Type B pancreatic cell (in vitro differentiated cells): ENCODE measurements around the gene WDR64. TPM values are rescaled to one million over a fixed set of nuclear protein-coding genes. Genes with fewer than 3 reads are reported as not detected.

ENCODE experiments used
- DNase-seq: peaks from one replicate; pipeline ENCODE4 v3.0.0; 2021; ENCODE audit warnings: mixed read lengths; ENCODE audit not compliant: unreplicated experiment; ENCODE audit errors: extremely low spot score
- H3K27ac Mint-ChIP-seq: 2 replicates; pipeline ENCODE4 v1.8.0; 2021; ENCODE audit warnings: mild to moderate bottlenecking, mixed read lengths
- H3K27me3 Mint-ChIP-seq: 2 replicates; pipeline ENCODE4 v1.8.0; 2021; ENCODE audit warnings: mixed read lengths
- H3K36me3 Mint-ChIP-seq: 2 replicates; pipeline ENCODE4 v1.8.0; 2021; ENCODE audit warnings: mixed read lengths
- H3K4me1 Mint-ChIP-seq: one replicate; pipeline ENCODE4 v1.8.0; 2021; ENCODE audit warnings: mixed read lengths; ENCODE audit not compliant: unreplicated experiment
- H3K4me3 Mint-ChIP-seq: 2 replicates; pipeline ENCODE4 v1.8.0; 2021; ENCODE audit warnings: mild to moderate bottlenecking, mixed read lengths
- H3K9me3 Mint-ChIP-seq: 2 replicates; pipeline ENCODE4 v1.8.0; 2021; ENCODE audit warnings: mixed read lengths
- total RNA-seq: library from RNA; stranded (reverse); gene quantifications from 2 replicates; pipeline ENCODE4 v1.2.1, GENCODE V29; 2021; ENCODE audit warnings: low replicate concordance
- TF ChIP-seq, protein P1 (sequence below): fragments of 200-600 bp; sonication (generic); conservative IDR thresholded peaks from 2 replicates; pipeline ENCODE4 v1.5.0; 2021; ENCODE audit warnings: antibody characterized with exemption, mild to moderate bottlenecking

Gene WDR64
- total RNA-seq, 1 donor from 2014 or later: not detected

DNA sequence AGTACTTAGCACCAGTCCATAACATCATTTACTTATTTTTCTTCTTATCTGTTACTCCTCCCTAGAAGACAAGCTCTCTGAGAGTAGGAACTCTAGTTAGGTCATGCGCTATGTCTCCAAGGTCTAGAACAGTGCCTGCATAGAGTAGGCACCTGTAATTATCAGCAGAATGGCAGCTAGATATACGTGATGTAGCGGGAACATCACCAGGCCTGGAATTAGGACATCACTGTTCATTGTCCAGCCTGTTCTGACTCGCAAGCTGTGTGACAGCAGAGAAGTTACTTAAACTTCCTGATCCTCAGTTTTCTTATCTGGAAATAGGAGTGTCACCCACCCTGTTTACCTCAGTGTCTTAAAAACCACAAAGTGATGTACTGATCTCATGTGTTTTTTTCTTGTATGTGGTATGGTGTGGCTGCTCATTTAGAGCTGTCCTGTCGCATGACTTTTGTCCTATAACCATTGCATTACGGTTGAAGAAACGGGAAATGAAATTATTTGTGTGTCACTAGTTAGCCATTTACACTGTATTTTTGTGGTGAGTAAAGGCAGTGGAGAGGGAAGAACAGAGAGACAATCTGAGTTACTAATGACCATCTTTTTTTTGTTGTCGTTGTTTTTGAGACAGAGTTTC, 158.8 kb downstream of the WDR64 start:
- no peak overlapping the region for H3K4me3 Mint-ChIP-seq
- H3K4me1 Mint-ChIP-seq: peaks cover 5% of the 10 kb centered on the region
- peaks cover 3% of the 10 kb centered on the region for H3K27me3 Mint-ChIP-seq
- H3K9me3 Mint-ChIP-seq: no peaks in the 10 kb centered on the region
- DNase-seq: no peak
- H3K27ac Mint-ChIP-seq: no peak overlapping the region
- TF ChIP-seq, protein P1, sequence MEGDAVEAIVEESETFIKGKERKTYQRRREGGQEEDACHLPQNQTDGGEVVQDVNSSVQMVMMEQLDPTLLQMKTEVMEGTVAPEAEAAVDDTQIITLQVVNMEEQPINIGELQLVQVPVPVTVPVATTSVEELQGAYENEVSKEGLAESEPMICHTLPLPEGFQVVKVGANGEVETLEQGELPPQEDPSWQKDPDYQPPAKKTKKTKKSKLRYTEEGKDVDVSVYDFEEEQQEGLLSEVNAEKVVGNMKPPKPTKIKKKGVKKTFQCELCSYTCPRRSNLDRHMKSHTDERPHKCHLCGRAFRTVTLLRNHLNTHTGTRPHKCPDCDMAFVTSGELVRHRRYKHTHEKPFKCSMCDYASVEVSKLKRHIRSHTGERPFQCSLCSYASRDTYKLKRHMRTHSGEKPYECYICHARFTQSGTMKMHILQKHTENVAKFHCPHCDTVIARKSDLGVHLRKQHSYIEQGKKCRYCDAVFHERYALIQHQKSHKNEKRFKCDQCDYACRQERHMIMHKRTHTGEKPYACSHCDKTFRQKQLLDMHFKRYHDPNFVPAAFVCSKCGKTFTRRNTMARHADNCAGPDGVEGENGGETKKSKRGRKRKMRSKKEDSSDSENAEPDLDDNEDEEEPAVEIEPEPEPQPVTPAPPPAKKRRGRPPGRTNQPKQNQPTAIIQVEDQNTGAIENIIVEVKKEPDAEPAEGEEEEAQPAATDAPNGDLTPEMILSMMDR: no peak
- H3K36me3 Mint-ChIP-seq: no peaks in the 10 kb centered on the region

DNA sequence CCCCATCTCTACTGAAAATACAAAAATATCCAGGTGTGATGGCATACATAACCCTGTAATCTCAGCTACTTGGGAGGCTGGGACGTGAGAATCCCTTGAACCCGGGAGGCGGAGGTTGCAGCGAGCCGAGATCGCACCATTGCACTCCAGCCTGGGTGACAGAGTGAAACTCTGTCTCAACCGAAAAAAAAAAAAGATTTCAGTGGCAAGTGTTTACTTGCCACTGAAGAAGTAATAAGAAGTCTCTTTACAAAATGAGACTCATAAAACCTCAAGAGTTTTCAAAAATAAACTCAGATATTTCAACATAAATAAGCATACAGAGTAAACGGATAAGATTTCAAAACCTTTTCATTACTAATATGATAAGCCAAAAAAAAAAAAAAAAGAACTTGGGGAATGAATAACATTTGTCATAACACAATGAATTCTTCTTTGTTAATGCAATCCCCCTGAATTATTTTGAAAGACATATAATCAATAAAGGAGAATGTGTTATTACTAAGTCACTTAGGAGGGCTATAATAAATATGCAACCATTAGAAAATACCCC, 161.8 kb downstream of the WDR64 start:
- TF ChIP-seq, protein P1: no peak
- H3K36me3 Mint-ChIP-seq: no peaks in the 10 kb centered on the region
- H3K27ac Mint-ChIP-seq: no peak overlapping the region
- DNase-seq: no peak
- no peaks in the 10 kb centered on the region for H3K9me3 Mint-ChIP-seq
- H3K4me1 Mint-ChIP-seq: peaks cover 5% of the 10 kb centered on the region
- H3K4me3 Mint-ChIP-seq: no peak overlapping the region
- H3K27me3 Mint-ChIP-seq: peaks cover 9% of the 10 kb centered on the region

DNA sequence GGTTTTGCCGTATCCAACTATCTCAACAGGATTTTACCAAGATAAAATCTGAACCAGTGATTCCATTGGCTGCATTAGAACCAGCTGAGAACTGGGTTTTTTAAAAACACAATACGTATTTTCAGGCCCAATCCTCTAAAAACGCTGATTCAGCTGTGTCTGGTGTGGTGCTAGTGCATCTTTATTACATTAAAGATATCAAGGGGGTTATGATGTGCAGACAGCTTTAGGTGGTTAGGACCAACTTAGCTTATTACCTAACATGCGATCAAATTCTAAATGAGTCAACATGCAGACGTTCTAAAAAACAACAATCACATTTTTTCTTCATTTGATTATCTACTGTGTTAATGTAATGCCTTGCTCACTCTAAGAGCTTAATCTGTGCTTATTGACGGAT, 163.9 kb downstream of the WDR64 start:
- TF ChIP-seq, protein P1: no peak
- Mint-ChIP-seq H3K9me3 (no peaks in the 10 kb centered on the region), H3K27ac (no peak overlapping the region), H3K36me3 (no peaks in the 10 kb centered on the region), H3K4me3 (no peak overlapping the region), H3K27me3 (peaks cover 13% of the 10 kb centered on the region), H3K4me1 (no peaks in the 10 kb centered on the region)
- no peak for DNase-seq

DNA sequence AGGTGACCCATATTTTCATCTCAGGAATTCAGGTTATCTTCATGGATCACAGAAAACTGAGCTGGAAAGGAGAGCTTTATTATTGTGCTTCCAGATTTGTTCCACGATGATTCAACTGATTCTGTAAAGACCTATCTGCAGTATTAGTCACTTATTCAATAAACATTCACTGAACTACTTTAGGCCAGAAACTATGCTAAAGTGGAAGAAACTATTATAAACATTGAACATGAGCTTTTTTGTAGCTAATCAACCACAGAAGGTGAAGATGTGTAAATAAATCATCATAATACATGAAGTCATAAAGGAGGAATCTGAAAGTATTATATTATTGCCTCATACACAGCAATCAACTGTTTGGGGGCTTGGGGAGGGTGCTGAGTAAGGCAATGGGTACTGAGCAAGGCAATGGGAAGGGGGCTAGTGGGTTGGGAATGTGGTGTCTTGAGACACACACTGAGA, 165.3 kb downstream of the WDR64 start:
- Mint-ChIP-seq H3K36me3 (no peaks in the 10 kb centered on the region), H3K27ac (no peak overlapping the region), H3K4me1 (no peaks in the 10 kb centered on the region), H3K4me3 (no peak overlapping the region), H3K9me3 (no peaks in the 10 kb centered on the region), H3K27me3 (peaks cover 10% of the 10 kb centered on the region)
- TF ChIP-seq, protein P1: no peak
- DNase-seq: no peak

DNA sequence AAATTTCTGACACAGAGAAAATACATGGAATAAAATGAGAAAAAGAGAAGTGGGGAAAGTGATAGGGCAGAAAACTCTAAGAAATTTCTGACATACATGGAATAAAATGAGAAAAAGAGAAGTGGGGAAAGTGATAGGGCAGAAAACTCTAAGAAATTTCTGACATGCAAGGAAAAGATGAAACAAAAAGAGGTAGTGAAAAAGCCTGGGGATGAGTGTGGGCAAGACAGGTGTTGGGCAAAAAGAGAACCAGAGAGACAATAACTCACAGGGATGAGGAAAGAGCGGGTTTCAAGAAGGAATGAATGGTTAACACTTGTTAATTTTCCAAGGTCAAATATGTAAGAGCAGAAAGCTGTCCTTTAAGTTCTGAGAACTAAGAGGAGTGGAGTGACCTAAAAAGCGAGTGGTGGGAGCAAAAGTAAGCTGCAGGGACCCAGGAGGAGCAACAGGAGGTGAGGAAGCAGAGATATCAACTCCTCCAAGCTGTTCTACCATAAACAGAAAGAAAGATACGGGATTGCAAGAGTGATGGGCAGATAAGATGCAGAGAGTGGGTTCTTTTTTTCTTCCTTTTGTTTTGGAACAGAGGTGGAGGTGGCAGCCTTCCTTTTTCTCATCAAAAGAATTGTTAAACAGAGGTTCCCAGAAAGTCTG, 166.0 kb downstream of the WDR64 start:
- Mint-ChIP-seq H3K4me3 (no peak overlapping the region), H3K9me3 (no peaks in the 10 kb centered on the region), H3K27ac (no peak overlapping the region), H3K4me1 (no peaks in the 10 kb centered on the region), H3K27me3 (peaks cover 10% of the 10 kb centered on the region), H3K36me3 (no peaks in the 10 kb centered on the region)
- TF ChIP-seq, protein P1: no peak
- no peak for DNase-seq
